ENCODE data around the gene CTDSPL2. TPM values are rescaled to one million over a fixed set of nuclear protein-coding genes. Genes with fewer than 3 reads are reported as not detected.

The CTDSPL2 gene
- polyA plus RNA-seq, 1 donor from 2014 or later = 39.9 TPM

DNA sequence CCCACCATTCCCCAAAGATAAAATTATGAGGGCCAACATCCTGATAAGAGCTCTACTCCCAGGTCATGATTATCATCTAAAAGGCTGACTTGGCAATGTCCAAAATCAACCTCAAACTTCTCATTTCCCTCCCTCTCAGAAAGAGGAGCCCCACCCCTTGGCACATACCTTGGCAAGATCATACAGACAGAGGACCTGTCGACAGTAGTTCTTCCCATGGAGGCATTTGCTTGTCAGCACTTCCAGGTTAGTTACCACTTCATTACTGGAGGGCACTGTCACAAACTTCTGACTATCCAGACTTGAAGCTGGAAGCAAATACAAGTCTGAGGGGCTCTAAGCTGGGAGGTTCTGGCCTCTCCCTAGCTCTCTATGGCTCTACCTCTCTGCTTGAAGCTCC, 147.3 kb downstream of the CTDSPL2 start:
- H3K4me1 Mint-ChIP-seq = peaks cover 7 to 9% (median 7%) of the 10 kb centered on the region in 3 donors
- H3K27ac Mint-ChIP-seq = peak overlapping the region in 1 of 3 donors; percentile 16
- peaks cover 5% of the 10 kb centered on the region for H3K36me3 Mint-ChIP-seq
- no peaks in the 10 kb centered on the region for H3K27me3 Mint-ChIP-seq
- H3K9me3 Mint-ChIP-seq = no peaks in the 10 kb centered on the region
- no peak overlapping the region for H3K4me3 Mint-ChIP-seq

Other genes with a start within 250 kb of the CTDSPL2 start
- 0.30 TPM for gene FRMD5, start 232.4 kb upstream of the CTDSPL2 start, polyA plus RNA-seq
- 46.7 TPM for gene GOLM2, start 138.9 kb upstream of the CTDSPL2 start, polyA plus RNA-seq
- 15.4 TPM for gene EIF3J, start 109.5 kb downstream of the CTDSPL2 start, polyA plus RNA-seq
- gene SPG11, start 236.0 kb downstream of the CTDSPL2 start, polyA plus RNA-seq = 41.7 TPM